Measurements from ENCODE around the gene LRFN2.

- no peak for TF ChIP-seq CTCF (IDR thresholded peaks at IDR 0.05)
- TF ChIP-seq POLR2A (IDR thresholded peaks at IDR 0.05) = no peak
- no peak for TF ChIP-seq POLR2AphosphoS5 (IDR thresholded peaks at IDR 0.05; ENCODE audit: insufficient read depth in 1 of 2, low read depth in 1 of 2)
Measured at GRCh38 chr6:40455686-40456389, 131.3 kb downstream of the LRFN2 start.
